Peyer's patch (tissue), 4 donors: ENCODE results near the gene GMPPB.
"Not testable (repeated sequence)": the region's sequence is repeated elsewhere in the genome, so short reads cannot be mapped to it uniquely, and the experiment has no call there.

Experiments used
- POLR2A ChIP-seq, 2 donors: fragments of 450-650 bp; IDR thresholded peaks; one replicate each; pipeline ENCODE4 v1.5.1; 2017; ENCODE audit warnings: antibody characterized with exemption in 2 of 2, mild to moderate bottlenecking in 2 of 2, moderate library complexity in 2 of 2
- TF ChIP-seq, protein P1 (sequence below), 6 experiments: fragments of 450-650 bp in 4 of 6; fragments of 200-600 bp in 2 of 6; sonication (generic) in 1 of 6; IDR thresholded peaks; one replicate each; pipeline ENCODE4 v1.5.1; 2017 to 2019; ENCODE audit warnings: antibody characterized with exemption in 6 of 6, mild to moderate bottlenecking in 3 of 6, moderate library complexity in 1 of 6

DNA sequence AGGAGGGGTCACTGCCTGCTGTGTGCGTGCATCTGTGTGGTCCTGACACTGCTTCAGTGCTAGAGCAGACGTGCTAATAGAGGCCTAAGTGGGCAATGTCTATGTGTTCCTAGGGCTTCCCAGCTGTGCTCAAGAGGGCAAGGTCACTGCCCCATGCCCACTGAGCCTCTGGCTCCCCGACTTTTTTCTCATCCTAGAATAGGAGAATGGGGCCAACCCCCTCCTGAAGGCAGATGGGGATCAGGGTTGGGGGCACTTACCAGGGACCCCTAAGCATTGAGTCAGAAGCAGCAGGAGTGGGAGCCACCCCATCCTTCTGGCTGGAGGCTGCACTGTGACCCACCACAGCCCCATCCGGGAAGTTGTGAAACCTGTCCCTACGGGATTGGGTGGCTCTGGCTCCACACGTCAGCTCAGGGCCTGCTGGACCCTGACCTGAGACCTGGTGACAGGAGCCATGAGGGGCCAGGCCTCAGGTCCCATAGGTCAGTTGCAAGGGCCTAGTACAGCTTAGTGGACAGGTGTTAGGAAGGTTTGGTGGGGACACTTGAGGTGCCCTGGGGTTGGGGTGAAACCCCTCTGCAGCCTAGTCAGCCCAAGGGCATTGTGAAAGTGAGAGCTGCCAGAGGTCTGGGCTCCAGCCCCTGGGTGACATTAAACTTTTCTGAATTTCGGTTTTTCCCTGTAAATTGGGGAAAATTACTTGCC, 35.3 kb downstream of the GMPPB start:
- TF ChIP-seq, protein P1, sequence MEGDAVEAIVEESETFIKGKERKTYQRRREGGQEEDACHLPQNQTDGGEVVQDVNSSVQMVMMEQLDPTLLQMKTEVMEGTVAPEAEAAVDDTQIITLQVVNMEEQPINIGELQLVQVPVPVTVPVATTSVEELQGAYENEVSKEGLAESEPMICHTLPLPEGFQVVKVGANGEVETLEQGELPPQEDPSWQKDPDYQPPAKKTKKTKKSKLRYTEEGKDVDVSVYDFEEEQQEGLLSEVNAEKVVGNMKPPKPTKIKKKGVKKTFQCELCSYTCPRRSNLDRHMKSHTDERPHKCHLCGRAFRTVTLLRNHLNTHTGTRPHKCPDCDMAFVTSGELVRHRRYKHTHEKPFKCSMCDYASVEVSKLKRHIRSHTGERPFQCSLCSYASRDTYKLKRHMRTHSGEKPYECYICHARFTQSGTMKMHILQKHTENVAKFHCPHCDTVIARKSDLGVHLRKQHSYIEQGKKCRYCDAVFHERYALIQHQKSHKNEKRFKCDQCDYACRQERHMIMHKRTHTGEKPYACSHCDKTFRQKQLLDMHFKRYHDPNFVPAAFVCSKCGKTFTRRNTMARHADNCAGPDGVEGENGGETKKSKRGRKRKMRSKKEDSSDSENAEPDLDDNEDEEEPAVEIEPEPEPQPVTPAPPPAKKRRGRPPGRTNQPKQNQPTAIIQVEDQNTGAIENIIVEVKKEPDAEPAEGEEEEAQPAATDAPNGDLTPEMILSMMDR (IDR thresholded peaks at IDR 0.05): not testable (repeated sequence)
- TF ChIP-seq POLR2A (IDR thresholded peaks at IDR 0.05): peak; percentile 53 to 57
